ENCODE data around the gene PIGH. TPM values are rescaled to one million over a fixed set of nuclear protein-coding genes. Genes with fewer than 3 reads are reported as not detected.

Gene PIGH
- total and polyA plus RNA-seq, 10 of the 15 experiments (the other 5 are each of a cell fraction or from before 2014, with no cell fraction given) = 15.5 to 46.6 (median 22.3) TPM

DNA sequence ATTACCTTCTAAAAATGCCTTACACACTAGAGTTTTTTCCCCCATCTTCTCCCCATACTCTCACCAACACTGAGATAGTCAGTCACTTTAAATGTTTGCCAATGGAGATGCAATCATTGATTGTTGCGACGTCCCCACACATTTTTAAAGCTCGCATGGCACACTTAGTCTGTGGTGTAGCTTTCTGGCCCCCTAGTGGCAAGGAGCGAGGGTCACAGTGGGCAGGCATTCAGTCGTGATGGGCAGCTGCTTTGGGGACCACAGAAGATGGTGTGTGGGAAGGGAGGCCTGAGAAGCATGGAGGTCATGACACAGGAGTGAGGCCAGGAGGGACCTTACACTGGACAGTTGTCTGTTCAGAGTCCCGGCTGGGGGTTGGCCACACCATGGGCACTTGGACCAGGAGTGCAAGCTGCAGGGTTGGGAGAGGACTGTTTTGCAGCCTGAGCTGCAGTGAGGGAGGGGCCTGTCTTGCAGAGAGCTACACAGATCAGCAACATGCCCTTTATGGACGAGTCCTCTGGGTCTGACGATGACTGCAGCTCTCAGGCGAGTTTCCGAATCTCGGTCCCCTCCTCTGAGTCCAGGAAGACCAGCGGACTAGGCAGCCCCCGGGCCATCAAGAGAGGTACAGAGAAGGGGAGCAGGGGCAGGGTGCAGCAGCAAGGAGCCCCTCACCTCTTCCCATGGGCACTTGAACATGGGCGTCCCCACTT lies 28.6 kb downstream of the PIGH start (continued):
- TF ChIP-seq KLF5 (IDR thresholded peaks at IDR 0.05; ENCODE audit: partially characterized antibody) (no peak), RCOR1 (conservative IDR thresholded peaks at IDR 0.05; ENCODE audit: low read depth, low read length) (no peak), PML (IDR thresholded peaks at IDR 0.05; ENCODE audit: low read length) (no peak), RAD21 (IDR thresholded peaks at IDR 0.05; ENCODE audit: insufficient read depth, low read depth, low read length) (peak; percentile 92), PAX5 (IDR thresholded peaks at IDR 0.05; ENCODE audit: borderline replicate concordance, low read depth, low read length) (0 out of 2 replicates have a peak, but pooled peaks have one; percentile 12), TCF12 (IDR thresholded peaks at IDR 0.05; ENCODE audit: low read depth, low read length) (no peak), POLR2AphosphoS2 (IDR thresholded peaks at IDR 0.05; ENCODE audit: low read depth, low read length) (no peak), SMC3 (IDR thresholded peaks at IDR 0.05; ENCODE audit: borderline replicate concordance, low read length) (peak; percentile 98), HDGF (IDR thresholded peaks at IDR 0.05) (0 out of 2 replicates have a peak, but pooled peaks have one; percentile 20), KAT2A (conservative IDR thresholded peaks at IDR 0.05; ENCODE audit: control insufficient read depth, low read depth, low read length) (no peak), EZH2 (IDR thresholded peaks at IDR 0.05; ENCODE audit: borderline replicate concordance, control insufficient read depth, low read depth, low read length) (no peak), MEF2A (IDR thresholded peaks at IDR 0.05; ENCODE audit: insufficient read depth, low read depth, low read length) (no peak), IRF4 (IDR thresholded peaks at IDR 0.05; ENCODE audit: low read depth, low read length) (peak; percentile 8; the same call in 1 of the 2 replicates), NR2F1 (conservative IDR thresholded peaks at IDR 0.05) (no peak), SMAD1 (IDR thresholded peaks at IDR 0.05; ENCODE audit: low read depth, partially characterized antibody) (no peak)
- TF ChIP-seq, protein P1, sequence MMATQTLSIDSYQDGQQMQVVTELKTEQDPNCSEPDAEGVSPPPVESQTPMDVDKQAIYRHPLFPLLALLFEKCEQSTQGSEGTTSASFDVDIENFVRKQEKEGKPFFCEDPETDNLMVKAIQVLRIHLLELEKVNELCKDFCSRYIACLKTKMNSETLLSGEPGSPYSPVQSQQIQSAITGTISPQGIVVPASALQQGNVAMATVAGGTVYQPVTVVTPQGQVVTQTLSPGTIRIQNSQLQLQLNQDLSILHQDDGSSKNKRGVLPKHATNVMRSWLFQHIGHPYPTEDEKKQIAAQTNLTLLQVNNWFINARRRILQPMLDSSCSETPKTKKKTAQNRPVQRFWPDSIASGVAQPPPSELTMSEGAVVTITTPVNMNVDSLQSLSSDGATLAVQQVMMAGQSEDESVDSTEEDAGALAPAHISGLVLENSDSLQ (IDR thresholded peaks at IDR 0.05) = peak; percentile 92
- TF ChIP-seq, protein P2, sequence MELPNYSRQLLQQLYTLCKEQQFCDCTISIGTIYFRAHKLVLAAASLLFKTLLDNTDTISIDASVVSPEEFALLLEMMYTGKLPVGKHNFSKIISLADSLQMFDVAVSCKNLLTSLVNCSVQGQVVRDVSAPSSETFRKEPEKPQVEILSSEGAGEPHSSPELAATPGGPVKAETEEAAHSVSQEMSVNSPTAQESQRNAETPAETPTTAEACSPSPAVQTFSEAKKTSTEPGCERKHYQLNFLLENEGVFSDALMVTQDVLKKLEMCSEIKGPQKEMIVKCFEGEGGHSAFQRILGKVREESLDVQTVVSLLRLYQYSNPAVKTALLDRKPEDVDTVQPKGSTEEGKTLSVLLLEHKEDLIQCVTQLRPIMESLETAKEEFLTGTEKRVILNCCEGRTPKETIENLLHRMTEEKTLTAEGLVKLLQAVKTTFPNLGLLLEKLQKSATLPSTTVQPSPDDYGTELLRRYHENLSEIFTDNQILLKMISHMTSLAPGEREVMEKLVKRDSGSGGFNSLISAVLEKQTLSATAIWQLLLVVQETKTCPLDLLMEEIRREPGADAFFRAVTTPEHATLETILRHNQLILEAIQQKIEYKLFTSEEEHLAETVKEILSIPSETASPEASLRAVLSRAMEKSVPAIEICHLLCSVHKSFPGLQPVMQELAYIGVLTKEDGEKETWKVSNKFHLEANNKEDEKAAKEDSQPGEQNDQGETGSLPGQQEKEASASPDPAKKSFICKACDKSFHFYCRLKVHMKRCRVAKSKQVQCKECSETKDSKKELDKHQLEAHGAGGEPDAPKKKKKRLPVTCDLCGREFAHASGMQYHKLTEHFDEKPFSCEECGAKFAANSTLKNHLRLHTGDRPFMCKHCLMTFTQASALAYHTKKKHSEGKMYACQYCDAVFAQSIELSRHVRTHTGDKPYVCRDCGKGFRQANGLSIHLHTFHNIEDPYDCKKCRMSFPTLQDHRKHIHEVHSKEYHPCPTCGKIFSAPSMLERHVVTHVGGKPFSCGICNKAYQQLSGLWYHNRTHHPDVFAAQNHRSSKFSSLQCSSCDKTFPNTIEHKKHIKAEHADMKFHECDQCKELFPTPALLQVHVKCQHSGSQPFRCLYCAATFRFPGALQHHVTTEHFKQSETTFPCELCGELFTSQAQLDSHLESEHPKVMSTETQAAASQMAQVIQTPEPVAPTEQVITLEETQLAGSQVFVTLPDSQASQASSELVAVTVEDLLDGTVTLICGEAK (IDR thresholded peaks at IDR 0.05; ENCODE audit: borderline replicate concordance) = no peak
- TF ChIP-seq, protein P3, sequence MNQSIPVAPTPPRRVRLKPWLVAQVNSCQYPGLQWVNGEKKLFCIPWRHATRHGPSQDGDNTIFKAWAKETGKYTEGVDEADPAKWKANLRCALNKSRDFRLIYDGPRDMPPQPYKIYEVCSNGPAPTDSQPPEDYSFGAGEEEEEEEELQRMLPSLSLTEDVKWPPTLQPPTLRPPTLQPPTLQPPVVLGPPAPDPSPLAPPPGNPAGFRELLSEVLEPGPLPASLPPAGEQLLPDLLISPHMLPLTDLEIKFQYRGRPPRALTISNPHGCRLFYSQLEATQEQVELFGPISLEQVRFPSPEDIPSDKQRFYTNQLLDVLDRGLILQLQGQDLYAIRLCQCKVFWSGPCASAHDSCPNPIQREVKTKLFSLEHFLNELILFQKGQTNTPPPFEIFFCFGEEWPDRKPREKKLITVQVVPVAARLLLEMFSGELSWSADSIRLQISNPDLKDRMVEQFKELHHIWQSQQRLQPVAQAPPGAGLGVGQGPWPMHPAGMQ (IDR thresholded peaks at IDR 0.05; ENCODE audit: borderline replicate concordance) = no peak
- TF ChIP-seq, protein P4, sequence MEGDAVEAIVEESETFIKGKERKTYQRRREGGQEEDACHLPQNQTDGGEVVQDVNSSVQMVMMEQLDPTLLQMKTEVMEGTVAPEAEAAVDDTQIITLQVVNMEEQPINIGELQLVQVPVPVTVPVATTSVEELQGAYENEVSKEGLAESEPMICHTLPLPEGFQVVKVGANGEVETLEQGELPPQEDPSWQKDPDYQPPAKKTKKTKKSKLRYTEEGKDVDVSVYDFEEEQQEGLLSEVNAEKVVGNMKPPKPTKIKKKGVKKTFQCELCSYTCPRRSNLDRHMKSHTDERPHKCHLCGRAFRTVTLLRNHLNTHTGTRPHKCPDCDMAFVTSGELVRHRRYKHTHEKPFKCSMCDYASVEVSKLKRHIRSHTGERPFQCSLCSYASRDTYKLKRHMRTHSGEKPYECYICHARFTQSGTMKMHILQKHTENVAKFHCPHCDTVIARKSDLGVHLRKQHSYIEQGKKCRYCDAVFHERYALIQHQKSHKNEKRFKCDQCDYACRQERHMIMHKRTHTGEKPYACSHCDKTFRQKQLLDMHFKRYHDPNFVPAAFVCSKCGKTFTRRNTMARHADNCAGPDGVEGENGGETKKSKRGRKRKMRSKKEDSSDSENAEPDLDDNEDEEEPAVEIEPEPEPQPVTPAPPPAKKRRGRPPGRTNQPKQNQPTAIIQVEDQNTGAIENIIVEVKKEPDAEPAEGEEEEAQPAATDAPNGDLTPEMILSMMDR (IDR thresholded peaks at IDR 0.05 in 2 of 3, conservative IDR thresholded peaks at IDR 0.05 in 1 of 3; ENCODE audit: control insufficient read depth in 2 of 3, extremely low read depth in 1 of 3, insufficient read depth in 1 of 3, low read depth in 3 of 3, low read length in 3 of 3) = peak; percentile 91 to 96 (median 96); a peak in 5 of 6 replicates
- TF ChIP-seq, protein P5, sequence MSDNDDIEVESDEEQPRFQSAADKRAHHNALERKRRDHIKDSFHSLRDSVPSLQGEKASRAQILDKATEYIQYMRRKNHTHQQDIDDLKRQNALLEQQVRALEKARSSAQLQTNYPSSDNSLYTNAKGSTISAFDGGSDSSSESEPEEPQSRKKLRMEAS (IDR thresholded peaks at IDR 0.05; ENCODE audit: low read depth, low read length) = no peak
